ENCODE results near the gene TMEM91.

TMEM91 gene

GRCh38 chr19:41409288-41409687, 33.0 kb downstream of the TMEM91 start:
- DNase-seq (ENCODE audit: low read depth in 2 of 3, low spot score in 1 of 3): no peak

DNA sequence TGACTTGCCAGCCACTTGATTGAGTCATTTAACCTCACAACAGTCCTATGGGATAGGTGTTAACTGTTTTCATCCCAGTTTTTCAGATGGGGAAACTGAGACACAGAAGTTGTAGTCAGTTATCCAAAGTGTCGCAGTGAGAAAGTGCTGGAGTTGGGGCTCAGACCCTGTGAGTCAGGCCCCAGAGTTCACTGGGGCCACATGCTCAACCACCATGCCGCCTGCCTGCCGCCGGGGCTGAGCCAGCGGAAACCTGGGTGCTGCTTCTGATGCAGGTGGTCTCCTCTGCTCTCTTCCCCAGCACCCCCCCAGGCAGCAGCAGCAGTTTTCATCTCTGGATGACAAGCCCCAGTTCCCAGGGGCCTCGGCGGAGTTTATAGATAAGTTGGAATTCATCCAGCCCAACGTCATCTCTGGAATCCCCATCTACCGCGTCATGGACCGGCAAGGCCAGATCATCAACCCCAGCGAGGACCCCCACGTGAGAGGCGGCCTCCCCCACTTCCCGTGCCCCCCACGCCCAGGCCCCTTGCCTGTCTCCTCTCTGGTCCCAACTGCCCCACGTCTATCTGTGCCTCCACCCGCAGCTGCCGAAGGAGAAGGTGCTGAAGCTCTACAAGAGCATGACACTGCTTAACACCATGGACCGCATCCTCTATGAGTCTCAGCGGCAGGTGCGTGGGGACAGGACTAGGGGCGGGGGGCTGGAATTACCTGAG, 34.2 kb downstream of the TMEM91 start:
- DNase-seq (ENCODE audit: low read depth in 2 of 3, low spot score in 1 of 3): no peak

DNA sequence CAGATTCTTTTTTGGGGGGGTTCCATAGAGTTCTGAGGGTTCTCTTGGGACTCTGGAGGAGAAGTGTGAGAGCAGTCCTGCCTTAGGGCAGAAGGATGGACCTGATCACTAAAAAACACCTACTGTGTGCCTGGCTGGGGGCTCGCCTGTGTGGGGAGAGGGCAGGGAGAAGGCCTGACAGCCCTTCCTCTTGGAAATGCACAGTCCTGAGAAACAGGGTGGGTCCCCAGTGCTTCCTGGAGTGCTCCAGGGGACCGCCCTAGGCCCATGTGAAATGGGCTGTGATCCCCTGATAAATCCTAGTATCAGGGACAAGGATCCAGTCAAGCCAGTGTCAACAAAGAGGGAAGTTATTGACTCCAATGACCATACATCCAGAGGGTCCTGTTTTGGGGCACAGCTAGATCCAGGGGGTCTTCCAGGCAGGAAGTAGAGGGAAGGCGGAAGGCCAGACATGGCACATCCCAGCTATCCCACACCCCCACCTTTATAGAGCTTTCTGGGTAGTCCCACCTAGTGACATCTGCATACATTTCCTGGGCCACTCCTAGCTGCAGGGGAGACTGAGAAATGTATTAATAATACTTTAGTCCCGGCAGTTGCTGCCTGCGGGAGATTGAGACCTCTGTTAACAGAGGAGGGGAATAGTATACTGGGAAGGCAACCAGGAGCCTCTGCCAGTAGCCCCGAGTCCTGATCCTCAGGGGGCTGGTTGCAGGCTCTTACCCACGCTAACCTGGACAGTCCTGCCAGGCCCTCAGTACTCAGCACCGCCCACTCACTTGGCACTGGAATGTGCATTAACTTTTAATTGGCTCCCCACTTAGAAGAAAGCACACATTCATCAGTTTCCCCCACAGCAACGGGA, 35.0 kb downstream of the TMEM91 start:
- DNase-seq (ENCODE audit: low read depth in 2 of 3, low spot score in 1 of 3): no peak

DNA sequence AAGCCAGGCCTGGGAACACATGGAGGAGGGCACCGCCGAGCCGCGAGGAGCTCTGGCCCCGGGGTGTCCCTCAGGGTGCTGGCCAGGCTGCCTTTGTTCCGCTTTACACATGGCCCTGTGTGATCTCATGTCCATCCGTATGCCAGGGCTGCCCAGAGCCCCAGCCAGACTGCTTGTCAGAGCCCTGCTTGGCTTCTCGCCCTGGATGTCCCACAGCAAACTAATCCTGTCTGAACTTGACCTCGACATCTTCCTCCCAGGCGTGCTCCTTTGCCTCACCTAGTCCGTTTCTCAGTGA, 35.6 kb downstream of the TMEM91 start:
- no peak for DNase-seq (ENCODE audit: low read depth in 2 of 3, low spot score in 1 of 3)

- DNase-seq (ENCODE audit: low read depth in 2 of 3, low spot score in 1 of 3): no peak
Observed at GRCh38 chr19:41412953-41413352, 36.6 kb downstream of the TMEM91 start.

GRCh38 chr19:41413947-41414346, 37.6 kb downstream of the TMEM91 start:
- DNase-seq (ENCODE audit: low read depth in 2 of 3, low spot score in 1 of 3): no peak

DNA sequence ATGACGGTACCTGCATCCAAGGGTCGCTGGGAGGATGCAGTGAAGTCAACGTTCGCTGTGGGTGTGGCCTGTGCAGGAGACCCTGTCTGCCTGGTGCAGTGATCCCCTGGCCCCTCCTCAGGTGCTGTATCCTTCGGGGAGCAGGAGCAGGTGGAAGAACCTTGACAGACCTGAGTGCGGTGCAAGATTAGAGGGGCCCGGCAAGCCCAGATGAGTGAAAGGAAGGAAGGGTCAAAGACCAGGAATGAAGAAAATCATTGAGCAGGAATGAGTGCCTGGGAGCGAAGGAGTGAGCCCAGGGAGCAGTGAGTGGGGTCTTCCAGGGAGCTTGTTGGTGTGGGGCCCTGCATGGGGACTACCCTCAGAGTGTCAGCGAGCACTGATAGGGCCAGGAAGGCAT, 38.1 kb downstream of the TMEM91 start:
- DNase-seq (ENCODE audit: low read depth in 2 of 3, low spot score in 1 of 3): no peak

DNA sequence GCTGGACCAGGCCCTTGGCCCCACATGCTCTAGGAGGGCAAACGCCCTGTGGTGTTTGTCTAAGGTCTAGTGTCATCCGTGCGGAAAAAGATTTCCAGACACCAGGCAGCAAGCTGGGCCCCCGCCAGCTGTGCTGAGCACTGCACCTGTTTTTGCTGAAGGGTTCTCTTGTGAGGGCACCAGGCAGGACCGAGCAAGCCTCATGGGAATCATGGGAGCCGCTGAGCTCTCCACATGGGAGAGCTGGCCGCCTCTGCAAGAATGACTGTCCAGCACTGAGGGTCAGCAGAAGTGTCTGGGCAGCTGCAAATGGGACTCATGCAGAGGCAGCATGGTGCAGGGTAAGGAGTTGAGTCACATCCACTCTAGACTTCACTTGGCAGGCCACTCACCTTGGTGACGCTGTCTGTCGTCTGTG, 38.8 kb downstream of the TMEM91 start:
- no peak for DNase-seq (ENCODE audit: low read depth in 2 of 3, low spot score in 1 of 3)

DNA sequence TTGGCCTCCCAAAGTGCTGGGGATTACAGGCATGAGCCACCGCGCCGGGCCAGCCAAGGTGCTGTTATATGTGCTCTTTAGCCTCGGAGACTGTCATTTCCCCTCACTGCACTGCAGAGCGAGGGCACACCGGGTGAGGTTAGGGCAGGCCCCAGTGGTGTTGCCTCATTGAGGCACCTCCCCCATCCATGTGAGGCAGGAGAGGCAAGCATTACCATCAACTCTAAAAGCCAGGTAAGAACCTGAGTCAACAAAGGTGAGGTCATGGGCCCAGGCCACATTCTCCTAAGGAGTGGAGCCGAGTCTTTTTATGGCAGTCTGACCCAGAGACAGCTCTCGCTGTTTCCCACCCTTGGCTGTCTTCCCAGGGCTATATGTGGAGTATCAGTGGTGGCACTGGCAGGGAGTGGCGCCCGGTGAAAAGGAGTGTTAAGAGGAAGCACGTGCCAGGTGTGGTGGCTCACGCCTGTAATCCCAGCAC, 39.9 kb downstream of the TMEM91 start:
- no peak for DNase-seq (ENCODE audit: low read depth in 2 of 3, low spot score in 1 of 3)

DNA sequence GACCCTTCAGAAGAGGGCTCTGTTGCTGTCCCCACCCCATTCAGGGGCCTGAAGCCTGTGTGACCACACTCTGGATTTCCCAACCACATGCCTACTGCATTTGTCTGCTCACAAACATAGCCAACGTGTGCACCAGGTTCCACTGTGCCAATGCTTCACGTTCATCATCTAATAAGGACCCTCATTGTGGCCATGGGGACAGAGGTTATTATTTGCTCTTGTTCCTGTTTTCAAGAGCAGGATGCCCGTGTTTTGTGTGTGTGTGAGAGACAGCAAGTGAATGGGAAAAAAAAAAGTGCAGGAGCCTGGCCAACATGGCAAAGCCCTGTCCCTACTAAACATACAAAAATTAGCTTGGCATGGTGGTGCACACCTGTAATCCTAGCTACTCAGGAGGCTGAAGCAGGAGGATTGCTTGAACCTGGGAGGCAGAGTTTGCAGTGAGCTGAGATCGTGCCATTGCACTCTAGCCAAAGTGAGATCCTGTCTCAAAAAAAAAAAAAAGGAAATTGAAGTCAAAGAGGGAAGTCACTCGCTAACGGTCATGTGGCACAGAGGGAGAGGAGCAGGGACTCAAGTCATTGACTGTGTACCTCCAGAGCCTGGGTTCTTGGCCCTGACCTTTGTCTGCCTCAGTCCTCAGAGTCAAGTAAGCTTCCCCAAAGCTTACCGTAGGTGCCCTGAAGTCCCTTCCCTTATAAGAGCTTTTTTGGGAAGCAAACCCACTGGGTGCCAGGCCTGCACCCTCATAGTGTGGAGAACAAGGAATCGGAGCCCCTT, 44.0 kb downstream of the TMEM91 start:
- no peak for DNase-seq (ENCODE audit: low read depth in 2 of 3, low spot score in 1 of 3)

- no peak for DNase-seq (ENCODE audit: low read depth in 2 of 3, low spot score in 1 of 3)
Observed at GRCh38 chr19:41421314-41421713, 45.0 kb downstream of the TMEM91 start.

DNA sequence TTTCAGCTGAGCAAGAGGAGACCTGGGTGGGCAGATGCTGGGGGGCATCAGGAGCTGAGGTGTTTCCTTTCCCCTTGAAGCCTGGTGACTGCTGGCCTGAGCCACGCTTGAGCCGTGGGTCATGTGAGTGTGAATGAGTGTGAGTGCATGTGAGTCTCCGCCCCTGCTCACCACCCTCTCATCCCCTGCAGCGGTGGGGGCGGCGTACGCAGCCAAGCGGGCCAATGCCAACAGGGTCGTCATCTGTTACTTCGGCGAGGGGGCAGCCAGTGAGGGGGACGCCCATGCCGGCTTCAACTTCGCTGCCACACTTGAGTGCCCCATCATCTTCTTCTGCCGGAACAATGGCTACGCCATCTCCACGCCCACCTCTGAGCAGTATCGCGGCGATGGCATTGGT, 45.6 kb downstream of the TMEM91 start:
- no peak for DNase-seq (ENCODE audit: low read depth in 2 of 3, low spot score in 1 of 3)

GRCh38 chr19:41422456-41422855, 46.1 kb downstream of the TMEM91 start:
- no peak for DNase-seq (ENCODE audit: low read depth in 2 of 3, low spot score in 1 of 3)

GRCh38 chr19:41422955-41423354, 46.6 kb downstream of the TMEM91 start:
- DNase-seq (ENCODE audit: low read depth in 2 of 3, low spot score in 1 of 3): no peak

DNA sequence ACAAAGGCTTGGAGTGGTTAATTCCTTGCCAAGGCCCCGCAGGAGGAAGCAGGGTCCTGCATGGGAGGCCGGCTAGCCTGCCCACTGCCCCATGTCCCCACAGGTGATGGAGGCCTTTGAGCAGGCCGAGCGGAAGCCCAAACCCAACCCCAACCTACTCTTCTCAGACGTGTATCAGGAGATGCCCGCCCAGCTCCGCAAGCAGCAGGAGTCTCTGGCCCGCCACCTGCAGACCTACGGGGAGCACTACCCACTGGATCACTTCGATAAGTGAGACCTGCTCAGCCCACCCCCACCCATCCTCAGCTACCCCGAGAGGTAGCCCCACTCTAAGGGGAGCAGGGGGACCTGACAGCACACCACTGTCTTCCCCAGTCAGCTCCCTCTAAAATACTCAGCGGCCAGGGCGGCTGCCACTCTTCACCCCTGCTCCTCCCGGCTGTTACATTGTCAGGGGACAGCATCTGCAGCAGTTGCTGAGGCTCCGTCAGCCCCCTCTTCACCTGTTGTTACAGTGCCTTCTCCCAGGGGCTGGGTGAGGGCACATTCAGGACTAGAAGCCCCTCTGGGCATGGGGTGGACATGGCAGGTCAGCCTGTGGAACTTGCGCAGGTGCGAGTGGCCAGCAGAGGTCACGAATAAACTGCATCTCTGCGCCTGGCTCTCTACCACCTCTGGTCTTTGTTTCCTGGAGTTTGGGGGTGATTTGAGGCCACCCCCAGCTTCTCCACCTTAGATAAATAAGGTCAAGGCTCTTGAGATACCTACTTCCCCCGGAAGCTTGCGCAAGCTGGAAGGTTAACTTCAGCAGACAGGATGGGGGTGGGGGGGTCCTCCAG, 48.2 kb downstream of the TMEM91 start:
- no peak for DNase-seq (ENCODE audit: low read depth in 2 of 3, low spot score in 1 of 3)

GRCh38 chr19:41425174-41426115, 49.1 kb downstream of the TMEM91 start:
- no peak for DNase-seq (ENCODE audit: low read depth in 2 of 3, low spot score in 1 of 3)

DNA sequence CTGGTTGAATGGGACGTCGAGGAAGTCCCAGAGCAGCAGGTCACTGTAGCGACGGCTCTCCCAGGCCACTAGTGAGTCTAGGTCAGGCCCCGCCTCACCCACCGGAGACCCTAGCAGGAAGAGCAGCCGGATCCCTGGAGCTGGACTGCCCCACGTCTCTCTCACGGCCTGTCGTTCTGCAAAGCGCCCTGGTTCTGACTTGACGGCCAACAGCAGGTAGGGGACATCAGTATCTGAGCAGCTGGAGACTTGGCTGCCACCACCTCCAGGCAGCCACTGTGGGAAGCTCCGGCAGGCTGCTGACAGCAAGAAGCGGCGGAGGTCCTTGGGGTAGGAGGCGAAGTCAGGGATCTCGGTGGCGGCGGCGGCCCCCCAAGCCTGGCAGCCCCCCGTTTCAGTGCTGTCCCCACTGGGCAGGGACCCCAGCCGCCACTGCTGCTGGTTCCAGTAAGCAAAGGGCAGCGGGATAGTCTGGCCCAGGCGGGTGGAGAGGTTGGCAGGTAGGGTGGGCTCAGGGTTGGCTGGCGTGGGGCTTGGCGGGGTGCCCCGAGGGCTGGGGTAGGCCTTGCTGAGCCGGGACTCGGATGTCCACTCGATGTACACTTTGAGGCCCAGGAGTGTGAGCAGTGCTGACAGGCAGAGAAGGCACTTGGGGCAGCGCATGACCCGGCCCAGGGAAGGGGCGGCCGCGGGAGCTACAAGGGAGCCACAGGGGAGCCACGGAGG, 49.9 kb downstream of the TMEM91 start:
- no peak for DNase-seq (ENCODE audit: low read depth in 2 of 3, low spot score in 1 of 3)

DNA sequence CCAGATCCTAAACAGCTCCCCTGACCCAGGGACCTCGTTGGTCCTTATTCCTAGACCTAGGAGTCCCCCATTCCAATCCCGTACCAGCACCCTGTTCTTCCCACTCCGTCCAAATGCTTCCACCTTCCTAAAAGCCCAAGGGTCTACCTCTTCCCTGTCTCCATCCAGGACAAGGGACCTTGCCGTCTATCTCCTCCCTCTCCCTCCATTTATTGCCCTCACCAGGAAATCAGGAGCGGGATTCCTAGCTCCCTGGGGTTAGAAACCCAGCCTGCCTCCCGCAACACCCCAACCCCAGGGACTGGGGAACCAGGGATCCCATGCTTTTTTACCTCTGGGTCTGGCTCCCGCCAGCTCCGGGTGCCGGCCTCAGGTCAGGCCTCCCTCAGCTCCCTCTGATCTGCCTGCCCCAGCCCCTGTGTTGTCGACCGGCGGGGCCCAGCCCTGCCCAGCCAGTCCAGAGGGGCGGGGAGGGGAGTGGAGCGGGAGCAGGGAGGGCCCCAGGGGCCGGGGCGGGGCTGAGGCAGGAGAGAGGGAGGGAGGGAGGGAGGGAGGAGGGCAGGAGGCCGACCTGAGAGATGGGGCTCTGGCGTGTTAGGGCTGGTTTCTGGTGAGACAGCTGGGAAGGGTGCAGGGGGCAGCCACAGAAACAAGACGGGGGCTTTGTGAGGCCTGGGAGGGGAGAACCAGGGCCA, 50.8 kb downstream of the TMEM91 start, which contains the start of gene B3GNT8:
Gene B3GNT8 (minus strand): TSS at position 423 of the 695 bp plus-strand sequence. CDS start 596 bp downstream, outside the sequence.
- peak in 1 of 3 donors; percentile 43 for DNase-seq (ENCODE audit: low read depth in 2 of 3, low spot score in 1 of 3)
